ENCODE data around the gene RNF13.

The RNF13 gene

GRCh38 chr3:150005243-150006112, 192.5 kb downstream of the RNF13 start:
- DNase-seq, result no peak

GRCh38 chr3:150006794-150007193, 193.8 kb downstream of the RNF13 start:
- no peak for DNase-seq
